OCI-LY1 (cell line): ENCODE data around the gene PAK4.

ENCODE experiments used
- H2AFZ ChIP-seq: fragments of 200-600 bp; sonication (generic), shearing (Covaris generic); 2 replicates; pipeline ENCODE4 v1.6.0; 2014; ENCODE audit warnings: antibody characterized with exemption, mild to moderate bottlenecking, low read length
- H3F3A ChIP-seq: fragments of 200-600 bp; sonication (generic), shearing (Covaris generic); 2 replicates; pipeline ENCODE4 v1.6.0; 2014; ENCODE audit warnings: mild to moderate bottlenecking, antibody characterized with exemption, low read length, moderate library complexity; ENCODE audit not compliant: insufficient read depth
- H3K27ac ChIP-seq: fragments of 200-600 bp; sonication (generic); 2 replicates; pipeline ENCODE4 v1.5.1; 2014; ENCODE audit warnings: low read length, mixed run types, mild to moderate bottlenecking, low read depth; ENCODE audit not compliant: poor library complexity, severe bottlenecking
- H3K27me3 ChIP-seq: fragments of 200-600 bp; sonication (generic); 2 replicates; pipeline ENCODE4 v1.6.0; 2014; ENCODE audit warnings: antibody characterized with exemption, mild to moderate bottlenecking, low read length, moderate library complexity; ENCODE audit not compliant: insufficient read depth
- H3K36me3 ChIP-seq: fragments of 200-600 bp; sonication (generic); 2 replicates; pipeline ENCODE4 v1.6.1; 2014; ENCODE audit warnings: mild to moderate bottlenecking, antibody characterized with exemption, low read length, moderate library complexity, mixed read lengths; ENCODE audit not compliant: insufficient read depth
- H3K4me1 ChIP-seq: fragments of 200-600 bp; sonication (generic); 2 replicates; pipeline ENCODE4 v1.5.1; 2014; ENCODE audit warnings: mild to moderate bottlenecking, low read length, moderate library complexity; ENCODE audit not compliant: insufficient read depth, severe bottlenecking
- H3K4me2 ChIP-seq: fragments of 200-600 bp; sonication (generic), shearing (Covaris generic); 2 replicates; pipeline ENCODE4 v1.6.1; 2014; ENCODE audit warnings: low read length
- H3K4me3 ChIP-seq: fragments of 200-600 bp; sonication (generic); 2 replicates; pipeline ENCODE4 v1.5.1; 2014; ENCODE audit warnings: low read length, low read depth, mild to moderate bottlenecking, mixed read lengths; ENCODE audit not compliant: poor library complexity, severe bottlenecking
- H3K79me2 ChIP-seq: fragments of 200-600 bp; shearing (Covaris generic); 2 replicates; pipeline ENCODE4 v1.6.1; 2016; ENCODE audit warnings: mixed run types, low read length, mixed read lengths; ENCODE audit not compliant: insufficient read depth
- H3K9ac ChIP-seq: fragments of 200-600 bp; sonication (generic), shearing (Covaris generic); 2 replicates; pipeline ENCODE4 v1.6.1; 2014; ENCODE audit warnings: mild to moderate bottlenecking, low read length, mixed read lengths
- H3K9me2 ChIP-seq: fragments of 200-600 bp; sonication (generic), shearing (Covaris generic); 2 replicates; pipeline ENCODE4 v1.6.1; 2014; ENCODE audit warnings: low read depth, mild to moderate bottlenecking, low read length, mixed read lengths
- H3K9me3 ChIP-seq: fragments of 200-600 bp; shearing (Covaris generic); 2 replicates; pipeline ENCODE4 v1.6.1; 2014; ENCODE audit warnings: low read length, mixed read lengths
- H4K20me1 ChIP-seq: fragments of 200-600 bp; sonication (generic), shearing (Covaris generic); 2 replicates; pipeline ENCODE4 v1.6.0; 2016; ENCODE audit warnings: mild to moderate bottlenecking, low read length; ENCODE audit not compliant: insufficient read depth
- EZH2 ChIP-seq: fragments of 200-600 bp; sonication (generic), shearing (Covaris generic); IDR thresholded peaks from 2 replicates; pipeline ENCODE4 v1.8.0; 2017; ENCODE audit warnings: borderline replicate concordance, mixed run types, mild to moderate bottlenecking, antibody characterized with exemption, low read length, moderate library complexity, mixed read lengths
- TF ChIP-seq, protein P1 (sequence below): fragments of 200-600 bp; sonication (generic), shearing (Covaris generic); IDR thresholded peaks from 2 replicates; pipeline ENCODE4 v1.5.1; 2017; ENCODE audit warnings: mild to moderate bottlenecking, antibody characterized with exemption, low read length, moderate library complexity, mixed read lengths

The PAK4 gene

DNA sequence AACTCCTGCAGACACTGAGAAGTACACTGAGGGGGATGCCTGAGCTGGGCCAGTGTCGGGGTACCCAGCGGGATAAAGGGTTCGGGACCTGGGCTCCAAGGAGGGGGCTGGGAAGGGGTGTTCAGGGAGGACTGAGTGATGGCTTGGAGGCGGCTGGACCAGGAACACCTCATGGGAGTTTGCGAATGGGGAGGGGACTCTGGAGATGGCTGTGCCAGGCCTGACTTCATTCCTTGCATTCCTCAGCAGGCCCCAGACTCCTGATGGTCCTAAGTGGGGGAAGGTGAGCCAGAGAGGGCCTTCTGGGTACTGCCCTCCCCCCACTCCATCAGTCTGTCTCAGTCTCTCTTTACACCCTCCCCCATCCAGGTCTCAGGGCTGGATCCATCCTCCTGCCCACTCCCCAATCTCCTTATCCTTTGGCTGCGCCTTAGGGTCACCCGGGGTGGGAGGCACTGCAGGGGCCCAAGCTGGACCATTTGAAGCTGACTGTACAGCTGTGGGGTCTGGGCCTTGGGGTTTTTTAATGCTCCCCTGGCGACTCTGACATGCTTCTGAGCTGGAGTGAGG is 13.8 kb downstream of the PAK4 start:
- H3F3A ChIP-seq = no peaks in the 10 kb centered on the region
- H3K36me3 ChIP-seq = no peaks in the 10 kb centered on the region
- H3K9ac ChIP-seq = no peak overlapping the region
- no peaks in the 10 kb centered on the region for H3K9me3 ChIP-seq
- no peaks in the 10 kb centered on the region for H3K4me1 ChIP-seq
- no peak overlapping the region for H3K4me2 ChIP-seq
- H3K27ac ChIP-seq = no peak overlapping the region
- H3K4me3 ChIP-seq = no peak overlapping the region
- H2AFZ ChIP-seq = no peak overlapping the region
- H3K9me2 ChIP-seq = no peaks in the 10 kb centered on the region
- no peaks in the 10 kb centered on the region for H3K27me3 ChIP-seq
- no peaks in the 10 kb centered on the region for H4K20me1 ChIP-seq
- H3K79me2 ChIP-seq = no peaks in the 10 kb centered on the region
- no peak for TF ChIP-seq EZH2
- TF ChIP-seq, protein P1, sequence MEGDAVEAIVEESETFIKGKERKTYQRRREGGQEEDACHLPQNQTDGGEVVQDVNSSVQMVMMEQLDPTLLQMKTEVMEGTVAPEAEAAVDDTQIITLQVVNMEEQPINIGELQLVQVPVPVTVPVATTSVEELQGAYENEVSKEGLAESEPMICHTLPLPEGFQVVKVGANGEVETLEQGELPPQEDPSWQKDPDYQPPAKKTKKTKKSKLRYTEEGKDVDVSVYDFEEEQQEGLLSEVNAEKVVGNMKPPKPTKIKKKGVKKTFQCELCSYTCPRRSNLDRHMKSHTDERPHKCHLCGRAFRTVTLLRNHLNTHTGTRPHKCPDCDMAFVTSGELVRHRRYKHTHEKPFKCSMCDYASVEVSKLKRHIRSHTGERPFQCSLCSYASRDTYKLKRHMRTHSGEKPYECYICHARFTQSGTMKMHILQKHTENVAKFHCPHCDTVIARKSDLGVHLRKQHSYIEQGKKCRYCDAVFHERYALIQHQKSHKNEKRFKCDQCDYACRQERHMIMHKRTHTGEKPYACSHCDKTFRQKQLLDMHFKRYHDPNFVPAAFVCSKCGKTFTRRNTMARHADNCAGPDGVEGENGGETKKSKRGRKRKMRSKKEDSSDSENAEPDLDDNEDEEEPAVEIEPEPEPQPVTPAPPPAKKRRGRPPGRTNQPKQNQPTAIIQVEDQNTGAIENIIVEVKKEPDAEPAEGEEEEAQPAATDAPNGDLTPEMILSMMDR = no peak

DNA sequence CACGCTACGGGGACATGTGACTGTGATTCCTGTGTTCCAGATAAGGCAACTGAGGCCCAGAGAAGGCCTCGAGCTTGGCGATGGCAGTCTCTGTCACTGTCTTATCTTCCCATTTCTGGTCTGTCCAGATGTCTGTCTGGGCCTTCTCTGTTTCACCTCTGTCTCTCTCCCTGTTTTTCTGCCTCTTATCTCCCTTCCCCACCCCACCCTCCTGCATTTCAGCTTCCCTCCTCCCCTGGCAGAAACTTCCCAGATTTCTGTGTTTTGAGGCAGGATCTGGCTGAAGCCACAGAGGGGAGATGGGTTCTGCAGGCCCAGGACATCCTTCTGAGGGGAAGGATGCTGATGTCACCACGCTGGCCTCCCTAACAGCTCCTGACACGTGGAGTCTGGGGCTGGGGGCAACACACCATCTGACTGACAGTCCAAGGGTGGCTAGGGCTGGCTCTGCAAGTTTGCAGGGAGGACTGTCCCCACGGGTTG is 14.4 kb downstream of the PAK4 start:
- Histone ChIP-seq H3K9me3 (no peaks in the 10 kb centered on the region), H3K36me3 (no peaks in the 10 kb centered on the region), H4K20me1 (no peaks in the 10 kb centered on the region), H3K9me2 (no peaks in the 10 kb centered on the region), H3K4me1 (no peaks in the 10 kb centered on the region), H3K4me3 (no peak overlapping the region), H3K9ac (no peak overlapping the region), H3K27ac (no peak overlapping the region), H2AFZ (no peak overlapping the region), H3K4me2 (no peak overlapping the region), H3K27me3 (no peaks in the 10 kb centered on the region), H3F3A (no peaks in the 10 kb centered on the region), H3K79me2 (no peaks in the 10 kb centered on the region)
- no peak for TF ChIP-seq EZH2
- TF ChIP-seq, protein P1 = no peak

DNA sequence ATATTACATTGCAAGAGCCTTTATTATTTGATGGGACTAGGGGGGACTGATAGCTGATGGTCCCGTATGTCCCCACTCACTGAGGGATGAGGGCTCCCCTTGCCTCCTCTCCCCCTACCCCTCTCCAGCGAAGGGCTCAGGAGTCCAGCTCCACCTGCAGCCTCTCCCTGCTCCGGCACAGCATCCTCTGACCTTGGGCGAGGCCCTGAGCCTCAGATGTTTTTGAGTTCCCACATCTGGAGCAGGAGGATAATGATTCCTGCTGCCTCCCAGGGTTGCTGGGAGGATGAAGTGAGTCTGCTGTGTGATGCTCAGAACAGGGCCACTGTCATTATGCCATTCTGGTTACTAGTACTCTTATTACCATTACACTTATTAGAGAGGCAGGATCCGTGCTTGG is 15.0 kb downstream of the PAK4 start:
- Histone ChIP-seq H3K27ac (no peak overlapping the region), H3F3A (no peaks in the 10 kb centered on the region), H2AFZ (no peak overlapping the region), H3K79me2 (no peaks in the 10 kb centered on the region), H3K9me3 (no peaks in the 10 kb centered on the region), H3K36me3 (no peaks in the 10 kb centered on the region), H3K4me3 (no peak overlapping the region), H3K4me2 (no peak overlapping the region), H3K9me2 (no peaks in the 10 kb centered on the region), H3K4me1 (no peaks in the 10 kb centered on the region), H4K20me1 (no peaks in the 10 kb centered on the region), H3K27me3 (no peaks in the 10 kb centered on the region), H3K9ac (no peak overlapping the region)
- TF ChIP-seq, protein P1 = no peak
- TF ChIP-seq EZH2 = no peak
